Neuronal stem cell (in vitro differentiated cells): ENCODE measurements around the gene AKR1B1.

Experiments used
- DNase-seq: peaks from one replicate; pipeline ENCODE4 v3.0.0-alpha.2; 2013; ENCODE audit warnings: low spot score
- H2AFZ ChIP-seq: one replicate; pipeline ENCODE4 v1.6.1; 2013; ENCODE audit warnings: mild to moderate bottlenecking, low read length, inconsistent platforms
- H2AK5ac ChIP-seq: 2 replicates; pipeline ENCODE4 v1.6.1; 2013; ENCODE audit warnings: low read depth, mild to moderate bottlenecking, inconsistent platforms, low read length, moderate library complexity, mixed read lengths
- H2BK120ac ChIP-seq: 2 replicates; pipeline ENCODE4 v1.6.1; 2013; ENCODE audit warnings: low read depth, mild to moderate bottlenecking, inconsistent platforms, low read length, moderate library complexity, mixed read lengths
- H2BK12ac ChIP-seq: one replicate; pipeline ENCODE4 v1.6.1; 2013; ENCODE audit warnings: low read length, inconsistent platforms
- H2BK15ac ChIP-seq: 2 replicates; pipeline ENCODE4 v1.6.1; 2013; ENCODE audit warnings: mild to moderate bottlenecking, low read length, inconsistent platforms, mixed read lengths
- H2BK5ac ChIP-seq: one replicate; pipeline ENCODE4 v1.6.1; 2013; ENCODE audit warnings: inconsistent platforms, mild to moderate bottlenecking, low read length, moderate library complexity
- H3K14ac ChIP-seq: one replicate; pipeline ENCODE4 v1.6.1; 2013; ENCODE audit warnings: low read length, inconsistent platforms
- H3K18ac ChIP-seq: 2 replicates; pipeline ENCODE4 v1.6.1; 2013; ENCODE audit warnings: low read length, inconsistent platforms
- H3K23ac ChIP-seq: 2 replicates; pipeline ENCODE4 v1.6.1; 2013; ENCODE audit warnings: low read depth, mild to moderate bottlenecking, mixed read lengths, low read length, inconsistent platforms; ENCODE audit not compliant: poor library complexity
- H3K27ac ChIP-seq: replicated peaks from 3 replicates; pipeline ENCODE4 v1.5.1; 2013; ENCODE audit warnings: low read length, inconsistent platforms
- H3K27me3 ChIP-seq, 3 experiments: 2 replicates each; pipeline ENCODE4 v1.6.1; 2013; ENCODE audit warnings: low read length in 3 of 3, mild to moderate bottlenecking in 2 of 3, inconsistent platforms in 1 of 3, low read depth in 1 of 3, mixed read lengths in 1 of 3, moderate library complexity in 1 of 3; ENCODE audit not compliant: control insufficient read depth in 3 of 3, insufficient read depth in 3 of 3
- H3K36me3 ChIP-seq, 2 donors: replicated peaks in 1 of 2; 2 replicates each; pipeline ENCODE4 v1.6.1; 2013; ENCODE audit warnings: low read length in 2 of 2; ENCODE audit not compliant: control insufficient read depth in 2 of 2, insufficient read depth in 2 of 2
- H3K4ac ChIP-seq: 2 replicates; pipeline ENCODE4 v1.6.1; 2013; ENCODE audit warnings: inconsistent platforms, mild to moderate bottlenecking, low read length, moderate library complexity
- H3K4me1 ChIP-seq, 2 donors: 1 replicate in 1 of 2; 2 replicates in 1 of 2; pipeline ENCODE4 v1.6.1; 2013; ENCODE audit warnings: low read length in 2 of 2, low read depth in 1 of 2; ENCODE audit not compliant: control insufficient read depth in 2 of 2, insufficient read depth in 1 of 2
- H3K4me2 ChIP-seq: one replicate; pipeline ENCODE4 v1.6.1; 2013; ENCODE audit warnings: mild to moderate bottlenecking, low read length, inconsistent platforms; ENCODE audit not compliant: insufficient read depth, poor library complexity, severe bottlenecking
- H3K4me3 ChIP-seq, 2 donors: 2 replicates each; pipeline ENCODE4 v1.5.1; 2013; ENCODE audit warnings: low read length in 2 of 2, mild to moderate bottlenecking in 2 of 2, inconsistent platforms in 1 of 2, moderate library complexity in 1 of 2
- H3K79me1 ChIP-seq: one replicate; pipeline ENCODE4 v1.6.1; 2013; ENCODE audit warnings: low read depth, mild to moderate bottlenecking, inconsistent platforms, low read length, moderate library complexity
- H3K9ac ChIP-seq: one replicate; pipeline ENCODE4 v1.6.1; 2013; ENCODE audit warnings: mild to moderate bottlenecking, low read depth, low read length, inconsistent platforms; ENCODE audit not compliant: poor library complexity
- H3K9me3 ChIP-seq, 2 donors: replicated peaks in 1 of 2; 2 replicates each; pipeline versions ENCODE3 to v1.6.1; 2013; ENCODE audit warnings: low read length in 2 of 2, mild to moderate bottlenecking in 2 of 2, inconsistent platforms in 1 of 2, low read depth in 1 of 2, mixed read lengths in 1 of 2, moderate library complexity in 1 of 2; ENCODE audit not compliant: control insufficient read depth in 2 of 2, insufficient read depth in 1 of 2
- H4K8ac ChIP-seq: one replicate; pipeline ENCODE4 v1.6.1; 2013; ENCODE audit warnings: low read depth, mild to moderate bottlenecking, inconsistent platforms, low read length, moderate library complexity
- H4K91ac ChIP-seq: one replicate; pipeline ENCODE4 v1.6.1; 2013; ENCODE audit warnings: low read length, low read depth, mild to moderate bottlenecking, inconsistent platforms; ENCODE audit not compliant: poor library complexity
- WGBS, 2 donors: extraction: QIAGEN DNeasy Blood & Tissue Kit; methylation state at CpG; one replicate each; pipeline ENCODE4 v1.1.7; 2013; ENCODE audit warnings: missing lambda C conversion rate in 2 of 2, mixed read lengths in 1 of 2; ENCODE audit not compliant: insufficient read length in 2 of 2, insufficient replicate concordance in 1 of 2; ENCODE audit errors: extremely low coverage in 2 of 2; 5-methylcytosine and 5-hydroxymethylcytosine counted together

The AKR1B1 gene

DNA sequence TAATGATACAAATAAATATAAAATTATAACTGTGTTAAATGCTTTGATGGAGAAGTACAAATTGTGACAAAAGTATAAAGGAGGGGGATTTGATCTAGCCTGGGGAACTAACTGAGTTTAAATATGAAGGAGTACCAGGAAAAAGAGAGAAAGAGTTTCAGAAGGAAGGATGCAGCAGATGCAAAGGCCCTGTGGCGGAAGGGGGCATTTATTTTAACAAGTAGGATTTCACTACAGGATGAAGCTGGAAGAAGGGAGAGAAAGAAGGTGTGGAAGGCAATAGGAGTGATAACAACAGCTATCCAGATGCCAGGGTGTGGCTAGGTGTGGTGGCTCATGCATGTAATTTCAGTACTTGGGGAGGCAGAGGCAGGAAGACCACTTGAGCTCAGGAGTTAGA lies 55.8 kb downstream of the AKR1B1 start:
- Histone ChIP-seq H3K18ac (no peak overlapping the region), H3K14ac (no peak overlapping the region), H3K27ac (no peak overlapping the region), H4K8ac (no peak overlapping the region), H2BK15ac (no peak overlapping the region), H3K4ac (no peak overlapping the region), H4K91ac (no peak overlapping the region), H3K9ac (no peak overlapping the region), H3K4me2 (no peak overlapping the region), H2BK120ac (no peak overlapping the region), H3K4me3 (no peak overlapping the region), H2BK12ac (no peak overlapping the region), H2AK5ac (no peak overlapping the region), H3K36me3 (no peaks in the 10 kb centered on the region), H3K27me3 (peaks cover 0 to 4% (median 0%) of the 10 kb centered on the region in 3 experiments), H2BK5ac (no peak overlapping the region), H3K79me1 (no peaks in the 10 kb centered on the region), H2AFZ (no peak overlapping the region), H3K23ac (no peak overlapping the region), H3K9me3 (no peaks in the 10 kb centered on the region), H3K4me1 (peaks cover 0 to 4% of the 10 kb centered on the region in 2 donors)
- no CpG with 5 or more reads among the region's 1 CpG for WGBS, 2 donors
- no peak for DNase-seq

DNA sequence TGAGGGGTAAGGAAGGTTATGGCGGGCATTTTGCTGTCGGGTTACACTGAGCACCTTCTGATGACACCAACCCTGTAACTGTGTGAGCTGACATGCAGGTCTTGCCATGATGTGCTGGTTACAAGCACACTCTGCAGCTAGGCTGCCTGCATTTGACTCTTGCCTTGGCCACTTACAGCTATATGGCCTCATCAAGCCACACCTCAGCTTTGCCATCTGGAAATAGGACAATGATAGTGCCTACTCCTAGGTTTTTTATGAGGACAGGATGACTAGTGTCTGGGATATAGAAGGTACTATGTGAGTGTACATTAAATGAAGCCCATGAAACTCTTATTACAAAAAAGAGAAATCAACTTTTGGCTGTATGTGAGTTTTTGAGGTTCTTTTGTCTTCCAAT lies 58.0 kb downstream of the AKR1B1 start:
- Histone ChIP-seq H3K27ac (no peak overlapping the region), H3K4ac (no peak overlapping the region), H3K9ac (no peak overlapping the region), H3K4me1 (no peaks in the 10 kb centered on the region), H3K4me2 (no peak overlapping the region), H4K8ac (no peak overlapping the region), H2AK5ac (no peak overlapping the region), H2BK5ac (no peak overlapping the region), H4K91ac (no peak overlapping the region), H3K14ac (no peak overlapping the region), H3K36me3 (no peaks in the 10 kb centered on the region), H3K23ac (no peak overlapping the region), H2BK120ac (no peak overlapping the region), H3K79me1 (no peaks in the 10 kb centered on the region), H2BK12ac (no peak overlapping the region), H3K18ac (no peak overlapping the region), H3K4me3 (no peak overlapping the region), H3K27me3 (peaks cover 0 to 4% (median 0%) of the 10 kb centered on the region in 3 experiments), H2BK15ac (no peak overlapping the region), H3K9me3 (no peaks in the 10 kb centered on the region), H2AFZ (no peak overlapping the region)
- no peak for DNase-seq
- WGBS, 2 donors, result no CpG with 5 or more reads among the region's 2 CpGs

DNA sequence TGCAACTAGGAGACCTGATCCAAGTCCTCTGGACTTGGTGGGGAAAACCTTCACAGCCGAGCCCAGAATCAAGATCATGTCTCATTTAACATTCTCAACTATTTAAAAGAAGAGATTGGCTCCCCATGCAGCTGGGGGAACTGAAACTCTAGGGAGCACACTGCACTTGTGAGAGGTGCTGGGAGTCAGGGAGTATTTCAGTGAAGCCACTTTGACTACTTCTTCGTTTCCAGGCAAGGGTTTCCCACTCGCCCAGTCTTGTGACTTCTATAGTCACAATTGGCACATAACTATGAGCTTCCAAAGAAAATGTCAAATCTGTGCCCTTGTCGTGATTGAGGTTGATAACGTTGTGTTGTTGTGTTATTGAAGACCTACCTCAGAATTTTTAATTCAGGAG lies 62.9 kb downstream of the AKR1B1 start:
- Histone ChIP-seq H4K91ac (no peak overlapping the region), H2BK12ac (no peak overlapping the region), H3K9me3 (no peaks in the 10 kb centered on the region), H3K14ac (no peak overlapping the region), H2BK120ac (no peak overlapping the region), H4K8ac (no peak overlapping the region), H2BK15ac (no peak overlapping the region), H3K9ac (no peak overlapping the region), H2AFZ (no peak overlapping the region), H3K27me3 (no peaks in the 10 kb centered on the region), H3K4me2 (no peak overlapping the region), H3K79me1 (no peaks in the 10 kb centered on the region), H3K27ac (no peak overlapping the region), H3K23ac (no peak overlapping the region), H3K36me3 (no peaks in the 10 kb centered on the region), H3K4ac (no peak overlapping the region), H3K4me3 (no peak overlapping the region), H2BK5ac (no peak overlapping the region), H3K4me1 (no peaks in the 10 kb centered on the region), H2AK5ac (no peak overlapping the region), H3K18ac (no peak overlapping the region)
- no peak for DNase-seq
- no CpG with 5 or more reads among the region's 5 CpGs for WGBS, 2 donors

DNA sequence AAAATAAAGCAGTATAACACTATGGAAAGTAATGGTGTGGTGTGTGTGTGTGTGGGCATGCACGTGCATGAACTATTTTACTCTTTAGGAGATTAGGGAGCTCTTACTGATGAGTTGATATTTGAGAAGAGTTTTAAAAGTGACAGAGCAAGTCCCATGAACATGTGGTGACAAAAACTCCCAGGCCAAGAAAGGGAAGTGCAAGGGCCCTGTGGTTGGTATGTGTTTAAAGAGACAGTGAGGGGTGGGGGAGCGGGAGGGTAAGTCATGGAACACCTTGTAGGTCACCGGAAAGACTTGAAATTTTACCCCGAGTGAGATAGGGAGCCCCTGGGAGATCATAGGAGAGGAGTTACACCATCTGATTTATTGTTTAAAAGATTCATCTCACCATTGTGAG lies 63.3 kb downstream of the AKR1B1 start:
- no CpG with 5 or more reads among the region's 4 CpGs for WGBS, 2 donors
- Histone ChIP-seq H2AK5ac (no peak overlapping the region), H2BK120ac (no peak overlapping the region), H3K18ac (no peak overlapping the region), H3K9me3 (no peaks in the 10 kb centered on the region), H4K91ac (no peak overlapping the region), H2BK12ac (no peak overlapping the region), H2BK15ac (no peak overlapping the region), H4K8ac (no peak overlapping the region), H3K27ac (no peak overlapping the region), H3K23ac (no peak overlapping the region), H3K79me1 (no peaks in the 10 kb centered on the region), H3K4me1 (no peaks in the 10 kb centered on the region), H3K4me3 (no peak overlapping the region), H2BK5ac (no peak overlapping the region), H3K4me2 (no peak overlapping the region), H3K27me3 (no peaks in the 10 kb centered on the region), H2AFZ (no peak overlapping the region), H3K36me3 (no peaks in the 10 kb centered on the region), H3K9ac (no peak overlapping the region), H3K14ac (no peak overlapping the region), H3K4ac (no peak overlapping the region)
- no peak for DNase-seq
